ENCODE data around the gene SEMA4D.
"Not testable (repeated sequence)": the region's sequence is repeated elsewhere in the genome, so short reads cannot be mapped to it uniquely, and the experiment has no call there.

SEMA4D gene

DNA sequence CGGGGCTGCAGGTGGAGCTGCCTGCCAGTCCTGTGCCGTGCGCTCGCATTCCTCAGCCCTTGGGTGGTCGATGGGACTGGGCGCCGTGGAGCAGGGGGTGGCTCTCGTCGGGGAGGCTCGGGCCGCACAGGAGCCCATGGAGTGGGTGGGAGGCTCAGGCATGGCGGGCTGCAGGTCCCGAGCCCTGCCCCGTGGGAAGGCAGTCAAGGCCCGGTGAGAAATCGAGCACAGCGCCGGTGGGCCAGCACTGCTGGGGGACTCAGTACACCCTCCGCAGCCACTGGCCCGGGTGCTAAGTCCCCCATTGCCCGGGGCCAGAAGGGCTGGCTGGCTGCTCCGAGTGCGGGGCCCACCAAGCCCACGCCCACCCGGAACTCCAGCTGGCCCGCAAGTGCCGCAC is 17.5 kb downstream of the SEMA4D start:
- not testable (repeated sequence) for DNase-seq

DNA sequence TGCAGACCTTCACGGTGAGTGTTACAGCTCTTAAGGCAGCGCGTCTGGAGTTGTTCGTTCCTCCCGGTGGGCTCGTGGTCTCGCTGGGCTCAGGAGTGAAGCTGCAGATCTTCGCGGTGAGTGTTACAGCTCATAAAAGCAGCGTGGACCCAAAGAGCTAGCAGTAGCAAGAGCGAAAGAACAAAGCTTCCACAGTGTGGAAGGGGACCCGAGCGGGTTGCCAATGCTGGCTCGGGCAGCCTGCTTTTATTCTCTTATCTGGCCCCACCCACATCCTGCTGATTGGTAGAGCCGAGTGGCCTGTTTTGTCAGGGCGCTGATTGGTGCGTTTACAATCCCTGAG is 18.3 kb downstream of the SEMA4D start:
- DNase-seq: not testable (repeated sequence)

DNA sequence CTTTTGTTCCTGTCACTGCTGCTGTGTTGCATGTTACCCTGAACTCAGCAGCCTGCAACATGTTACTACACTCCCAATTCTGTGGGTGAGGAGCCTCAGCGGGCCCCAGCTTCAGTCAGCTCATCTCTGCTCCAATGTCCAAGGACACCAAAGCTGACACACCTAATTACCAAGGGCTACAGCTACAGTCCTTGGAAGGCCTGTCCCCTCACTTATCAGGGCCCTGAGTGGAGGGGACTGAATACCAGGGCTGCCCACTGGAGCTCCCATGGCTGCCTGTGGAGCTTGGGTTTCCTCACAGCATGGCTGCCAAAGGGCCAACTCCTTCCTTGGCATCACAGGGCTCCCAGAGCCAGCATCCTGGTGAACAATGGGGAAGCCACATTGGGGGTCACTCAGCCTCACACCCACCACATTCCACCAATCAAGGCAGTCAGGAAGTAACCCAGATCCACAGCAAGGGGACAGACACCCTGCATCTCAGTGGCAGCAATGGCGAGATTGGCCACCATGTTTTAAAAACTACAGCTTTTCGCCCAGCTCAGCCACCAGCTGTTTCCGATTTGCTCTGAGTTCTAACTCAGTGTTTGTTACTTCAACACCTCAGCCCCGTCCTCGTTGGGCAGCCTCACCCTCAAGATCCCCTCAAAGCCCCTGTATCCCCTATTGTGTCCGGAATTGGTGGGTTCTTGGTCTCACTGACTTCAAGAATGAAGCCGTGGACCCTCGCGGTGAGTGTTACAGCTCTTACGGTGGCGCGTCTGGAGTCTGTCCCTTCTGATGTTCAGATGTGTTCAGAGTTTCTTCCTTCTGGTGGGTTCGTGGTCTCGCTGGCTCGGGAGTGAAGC is 18.9 kb downstream of the SEMA4D start:
- DNase-seq: no peak

DNA sequence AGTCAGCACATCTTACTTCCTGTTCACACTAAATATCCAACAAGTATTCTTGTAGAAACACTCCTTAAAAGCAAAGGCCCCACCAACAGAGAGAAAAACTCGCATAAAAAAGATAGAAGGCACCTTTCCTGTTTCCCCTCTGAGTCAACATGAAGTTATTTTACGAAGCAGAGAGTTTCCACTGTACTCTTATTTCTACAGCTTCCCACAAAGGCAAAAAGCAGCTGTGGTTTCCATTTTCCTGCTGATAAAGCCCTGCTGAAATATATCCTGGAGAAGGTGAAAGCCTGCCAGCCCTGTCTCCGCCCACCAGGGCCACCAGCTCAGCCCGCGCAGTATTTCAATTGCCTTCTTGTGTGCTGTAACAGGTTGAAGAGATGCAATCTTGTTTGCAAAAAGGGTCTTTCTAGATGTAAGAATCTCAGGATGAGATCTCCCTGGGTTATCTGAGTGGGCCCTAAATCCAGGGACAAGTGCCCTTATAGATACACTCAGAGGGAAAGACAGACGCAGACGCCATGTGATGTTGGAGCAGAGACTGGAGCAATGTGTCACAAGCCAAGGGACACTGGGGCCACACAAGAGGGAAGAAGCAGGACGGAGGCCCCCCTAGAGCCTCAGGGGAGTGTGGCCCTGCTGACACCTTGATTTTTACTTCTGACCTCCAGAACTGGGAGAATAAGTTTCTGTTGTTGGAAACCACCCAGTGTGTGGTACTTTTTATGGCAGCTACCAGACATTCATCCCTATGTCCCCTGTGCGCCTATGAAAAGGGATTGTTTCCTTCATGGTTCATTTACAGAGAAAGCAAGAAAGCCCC is 19.9 kb downstream of the SEMA4D start:
- DNase-seq: peak; percentile 66

DNA sequence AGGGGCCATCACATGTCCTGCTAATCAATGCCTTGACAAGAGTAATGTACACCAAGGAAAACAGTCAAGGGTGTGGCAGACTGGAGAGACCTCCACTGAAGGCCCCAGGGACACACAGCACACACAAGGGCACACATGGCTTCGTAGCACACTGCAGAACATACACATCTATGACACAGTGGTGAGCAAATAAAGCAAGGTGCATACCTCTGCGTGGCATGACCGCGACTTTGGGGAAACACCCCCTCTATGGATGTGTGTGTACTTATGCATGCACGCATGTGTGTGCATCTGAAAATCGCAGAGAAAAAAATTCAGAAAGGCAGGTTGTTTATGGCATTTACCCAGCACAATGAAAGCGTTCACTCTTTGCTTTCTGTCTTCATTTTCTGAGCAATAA is 20.5 kb downstream of the SEMA4D start:
- DNase-seq: peak; percentile 76

DNA sequence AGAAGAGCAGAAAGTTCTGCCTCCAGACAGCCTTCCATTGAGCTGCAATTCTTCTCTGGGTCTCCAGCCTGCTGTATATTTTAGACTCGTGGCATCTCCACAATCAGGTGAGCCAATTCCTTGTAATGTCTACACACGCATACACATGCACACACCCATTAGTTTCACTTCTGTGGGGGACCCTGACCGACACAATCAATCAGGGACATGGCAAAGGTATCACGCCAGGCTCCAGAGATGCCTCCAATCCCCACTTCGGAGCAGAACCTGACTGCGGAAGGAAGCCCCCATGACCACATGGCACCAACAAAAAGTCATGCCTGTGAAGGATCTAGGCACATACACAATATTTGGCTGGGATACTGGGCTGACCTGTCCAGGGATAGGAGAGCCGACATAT is 21.4 kb downstream of the SEMA4D start:
- no peak for DNase-seq

DNA sequence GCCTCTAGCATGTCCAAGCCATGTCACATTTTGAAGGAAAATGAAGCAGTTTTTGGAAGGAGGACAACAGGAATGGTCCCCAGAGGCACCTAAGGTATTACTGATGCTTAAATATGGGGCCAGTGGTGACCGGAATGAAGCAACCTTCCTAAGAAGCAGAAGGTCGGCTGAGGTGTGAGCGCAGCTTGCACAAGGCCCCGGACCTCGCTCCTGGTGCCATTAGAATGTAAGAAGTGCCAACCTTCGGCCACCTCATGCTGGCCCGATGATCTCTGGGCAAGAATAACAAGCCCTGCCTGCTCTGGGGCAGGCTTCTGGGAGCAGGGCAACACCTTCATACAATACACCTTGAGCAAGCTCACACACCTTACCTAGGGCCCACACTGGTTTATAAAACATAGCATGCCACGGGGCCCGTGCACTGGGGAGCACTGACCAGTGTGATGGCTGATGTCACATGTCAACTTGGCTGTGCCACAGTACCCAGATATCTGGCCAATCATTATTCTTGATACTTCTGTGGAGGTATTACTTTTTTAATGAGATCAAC is 21.9 kb downstream of the SEMA4D start:
- DNase-seq: no peak

DNA sequence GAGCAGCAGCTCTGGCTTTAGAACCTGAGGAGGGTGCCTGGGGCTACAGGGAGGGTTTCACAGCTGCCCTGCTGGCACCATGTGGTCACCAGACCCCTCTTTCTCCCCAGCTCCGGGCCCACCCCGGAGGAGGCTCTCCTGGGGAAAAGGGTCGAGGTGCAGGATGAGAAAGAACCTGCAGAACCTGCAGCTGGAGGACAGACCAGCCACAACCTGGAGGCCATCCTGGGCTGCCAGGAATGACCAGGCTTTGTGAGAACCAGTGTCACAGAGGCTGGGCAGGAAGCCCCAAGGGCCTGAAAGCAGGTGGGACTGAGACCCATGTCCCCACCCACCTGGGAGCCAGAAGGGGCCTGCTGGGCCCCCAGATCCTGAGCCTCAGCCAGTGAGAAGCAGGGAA is 23.0 kb downstream of the SEMA4D start:
- no peak for DNase-seq

DNA sequence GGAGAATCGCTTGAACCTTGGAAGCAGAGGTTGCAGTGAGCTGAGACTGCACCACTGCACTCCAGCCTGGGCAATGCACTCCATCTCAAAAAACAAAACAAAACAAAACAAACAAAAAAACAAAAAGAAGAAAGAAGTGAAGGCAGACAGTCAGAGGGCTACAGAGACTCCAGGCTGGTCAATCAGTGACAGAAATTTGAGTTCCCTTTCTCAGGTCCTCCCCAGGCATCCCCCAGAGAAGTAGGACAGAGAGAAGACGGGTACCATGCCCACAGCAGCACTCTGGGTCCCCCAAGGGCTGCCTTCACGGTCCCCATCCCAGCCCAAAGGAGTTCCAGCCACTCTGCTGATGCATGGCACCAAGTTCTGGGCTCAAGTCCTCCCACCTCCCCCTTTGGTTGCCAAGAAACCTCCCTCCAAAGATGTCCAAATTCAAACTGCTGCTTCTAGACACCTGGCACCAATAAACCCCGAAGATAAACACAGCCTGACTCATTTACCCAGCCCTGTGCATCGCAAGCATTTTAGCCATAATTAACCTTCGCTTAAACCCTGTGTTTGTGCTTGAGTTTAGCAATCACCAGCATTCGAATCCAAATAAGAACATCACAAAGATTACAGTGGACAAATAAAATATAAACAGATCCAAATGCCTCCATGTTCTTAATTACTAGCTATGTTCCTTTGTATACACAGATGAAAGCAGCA is 24.0 kb downstream of the SEMA4D start:
- no peak for DNase-seq

DNA sequence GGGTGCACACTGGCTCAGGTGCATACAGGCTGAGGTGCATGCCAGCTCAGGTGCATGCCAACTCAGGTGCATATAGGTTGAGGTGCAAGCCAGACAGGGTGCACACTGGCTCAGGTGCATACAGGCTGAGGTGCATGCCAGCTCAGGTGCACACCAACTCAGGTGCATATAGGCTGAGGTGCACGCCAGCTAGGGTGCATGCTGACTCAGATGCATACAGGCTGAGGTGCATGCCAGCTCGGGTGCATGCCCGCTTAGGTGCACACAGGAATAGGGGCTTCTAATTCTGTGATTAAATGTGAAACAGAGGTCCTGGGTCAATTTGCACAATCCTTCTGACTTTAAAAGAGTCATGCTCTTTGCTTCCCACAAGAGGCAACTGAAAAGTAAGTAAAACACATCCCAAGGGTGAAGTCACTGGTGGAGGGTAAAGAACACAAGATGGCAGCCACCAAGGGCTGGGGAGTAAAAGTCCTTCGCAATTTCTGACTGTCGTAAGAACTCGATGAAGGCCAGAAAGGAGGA is 26.1 kb downstream of the SEMA4D start:
- DNase-seq: not testable (repeated sequence)

DNA sequence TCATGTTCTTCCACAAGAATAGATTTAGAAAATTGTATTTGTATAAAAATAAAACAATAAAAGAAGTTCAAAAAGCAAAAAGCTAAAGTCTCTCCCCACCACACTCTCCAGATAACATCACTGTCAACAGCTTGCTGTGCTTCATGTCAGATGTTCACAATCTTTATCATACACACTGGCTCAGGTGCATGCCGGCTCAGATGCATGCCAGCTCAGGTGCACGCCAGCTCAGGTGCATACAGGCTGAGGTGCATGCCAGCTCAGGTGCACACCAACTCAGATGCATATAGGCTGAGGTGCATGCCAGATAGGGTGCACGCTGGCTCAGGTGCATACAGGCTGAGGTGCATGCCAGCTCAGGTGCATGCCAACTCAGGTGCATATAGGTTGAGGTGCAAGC is 26.5 kb downstream of the SEMA4D start:
- no peak for DNase-seq

DNA sequence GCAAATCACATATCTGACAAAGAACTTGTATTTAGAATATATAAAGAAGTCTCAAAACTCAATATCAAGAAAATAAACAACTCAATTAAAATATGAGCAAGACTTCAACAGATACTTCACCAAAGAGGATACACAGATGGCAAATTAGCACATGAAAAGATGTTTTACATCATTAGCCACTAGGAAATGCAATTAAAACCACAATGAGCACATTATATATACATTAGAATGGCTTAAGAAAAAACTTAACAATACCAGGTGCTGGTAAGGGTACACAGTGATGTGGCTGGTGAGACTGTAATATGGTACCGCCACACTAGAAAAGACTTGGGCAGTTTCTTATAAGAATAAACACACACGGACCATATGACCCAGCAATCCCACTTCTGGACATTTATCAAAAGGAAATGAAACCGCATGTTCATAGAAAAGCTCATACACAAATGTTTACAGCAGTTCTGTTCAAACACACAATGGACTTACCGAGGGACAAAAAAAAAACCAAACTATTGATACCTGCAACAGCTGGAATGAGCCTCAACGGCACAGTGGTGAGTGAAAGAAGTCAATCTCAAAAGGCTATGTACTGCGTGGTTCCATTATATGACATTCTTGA is 27.6 kb downstream of the SEMA4D start:
- DNase-seq: no peak

DNA sequence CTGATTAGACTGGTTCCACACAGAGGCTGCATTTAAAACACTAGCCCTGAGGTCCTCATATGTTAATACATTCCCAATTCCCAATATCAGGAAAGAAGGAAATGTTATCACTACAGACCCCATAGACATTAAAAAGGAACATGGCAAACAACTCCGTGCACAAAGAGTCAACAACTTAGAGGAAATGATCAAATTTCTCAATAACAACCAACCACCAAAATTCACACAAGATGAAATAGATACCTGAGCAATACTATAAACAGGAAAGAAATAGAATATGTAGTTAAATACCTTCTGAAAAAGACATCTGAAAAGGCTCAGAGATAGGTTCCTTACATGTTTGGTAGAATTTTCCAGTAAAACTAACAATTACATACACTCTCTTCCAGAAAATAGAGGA is 28.9 kb downstream of the SEMA4D start:
- DNase-seq: no peak

DNA sequence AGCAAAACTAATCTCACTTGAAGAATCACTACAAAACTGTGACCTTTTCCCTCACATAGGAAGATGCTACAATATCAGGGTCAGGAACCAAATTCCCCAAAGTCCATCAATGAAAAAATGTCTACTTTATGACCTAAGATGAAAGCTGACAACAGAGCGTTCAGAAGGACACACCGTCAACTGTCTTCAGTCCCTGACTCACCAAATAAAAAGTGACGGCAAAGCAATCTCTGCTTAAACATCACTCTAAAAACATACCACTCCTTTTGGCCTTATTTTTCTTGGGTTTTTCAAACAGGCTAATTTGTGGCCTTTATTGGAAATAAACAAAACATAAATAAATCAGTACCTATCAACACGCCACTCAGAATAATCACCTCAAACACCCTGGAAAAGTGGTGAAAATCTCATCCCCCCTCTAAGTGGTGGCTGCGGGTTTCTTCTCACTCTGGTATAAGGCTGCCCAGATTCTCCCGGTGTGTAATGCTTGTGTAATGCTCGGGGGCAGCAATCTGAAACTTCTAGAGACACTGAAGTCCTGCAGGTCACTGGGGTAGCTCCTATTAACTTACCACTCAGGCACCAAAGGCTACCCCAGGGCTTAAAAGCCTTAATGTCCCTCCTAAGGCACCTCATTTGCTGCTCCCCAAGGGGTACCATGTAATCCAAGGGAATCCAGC is 29.5 kb downstream of the SEMA4D start:
- no peak for DNase-seq

DNA sequence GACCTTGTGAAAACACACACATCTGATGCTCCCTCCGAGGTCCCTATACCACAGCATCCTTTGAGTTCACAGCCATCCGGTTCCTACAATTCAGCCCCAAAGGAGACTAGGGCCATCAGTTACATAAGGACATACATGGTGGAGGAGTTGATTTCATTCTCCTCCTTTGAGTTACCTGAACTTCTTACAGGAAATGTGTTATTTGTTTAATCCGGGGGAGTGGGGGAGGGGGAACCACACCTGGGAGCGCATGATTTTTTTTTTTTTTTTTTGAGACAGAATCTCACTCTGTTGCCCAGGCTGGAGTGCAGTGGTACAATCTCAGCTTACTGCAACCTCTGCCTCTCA is 30.7 kb downstream of the SEMA4D start:
- no peak for DNase-seq

DNA sequence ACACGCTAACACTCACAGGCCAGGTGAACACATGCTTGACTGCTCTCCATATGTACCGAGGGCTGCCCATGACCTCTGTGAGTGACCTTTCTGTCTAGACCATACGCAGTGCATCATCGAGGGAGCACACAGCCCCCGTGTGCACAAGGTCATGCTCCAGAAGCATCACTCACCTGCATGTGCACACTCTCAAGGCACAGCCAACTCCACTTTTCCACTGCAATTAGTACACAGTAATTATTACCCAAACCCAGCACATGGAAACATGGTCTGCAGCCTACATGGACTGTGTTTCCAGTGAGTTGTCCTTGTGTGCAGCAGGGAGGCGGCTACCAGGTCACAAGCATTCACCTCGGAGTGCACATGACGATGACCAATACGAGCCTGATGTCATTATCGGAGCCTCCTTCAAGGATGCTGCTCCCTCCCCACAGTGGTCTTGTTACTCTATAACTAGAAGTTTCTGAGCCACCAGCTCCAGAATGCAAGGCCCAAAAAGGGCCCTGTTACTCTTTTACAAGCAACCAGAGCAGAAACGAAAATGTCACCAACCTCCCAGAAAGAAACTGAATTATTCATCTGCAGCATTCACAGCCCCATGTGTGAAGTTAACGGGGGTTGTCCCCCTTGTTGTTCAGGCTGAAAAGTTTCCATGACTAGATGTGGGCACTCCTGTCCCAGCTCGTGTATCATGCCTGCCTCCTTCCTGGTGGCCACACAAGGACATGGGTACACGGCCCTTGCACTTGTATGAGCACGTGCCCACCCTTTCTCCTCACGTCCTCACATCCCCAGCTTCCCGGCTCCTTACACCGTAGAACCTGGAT is 31.2 kb downstream of the SEMA4D start:
- peak; percentile 73 for DNase-seq

DNA sequence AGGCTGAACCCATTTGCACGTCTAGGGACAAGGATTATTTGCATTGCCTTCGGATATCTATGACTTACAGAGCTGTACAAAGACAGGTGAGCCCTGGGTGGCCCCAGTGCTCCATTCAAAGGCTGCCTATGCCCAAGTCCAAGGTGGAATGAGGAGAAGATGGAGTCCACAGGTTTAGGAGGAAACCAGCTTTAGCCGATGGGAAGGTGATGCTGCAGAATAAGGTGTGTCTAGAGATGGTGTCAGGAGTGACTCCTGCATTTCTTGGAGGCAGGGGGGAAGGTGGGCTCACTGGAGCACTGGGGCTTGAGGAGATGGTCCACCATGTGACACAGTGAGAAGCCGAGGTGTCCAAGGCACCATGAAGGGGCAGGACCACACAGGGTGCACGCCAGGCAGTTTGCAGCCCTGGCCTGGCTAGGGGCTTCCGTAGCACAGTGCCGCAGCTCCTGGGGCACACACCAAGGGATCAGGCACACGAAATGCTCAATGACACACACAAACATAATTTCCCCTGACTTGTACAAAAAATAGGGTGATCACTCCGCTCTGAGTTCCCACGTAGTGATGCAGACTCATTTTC is 32.1 kb downstream of the SEMA4D start:
- no peak for DNase-seq

DNA sequence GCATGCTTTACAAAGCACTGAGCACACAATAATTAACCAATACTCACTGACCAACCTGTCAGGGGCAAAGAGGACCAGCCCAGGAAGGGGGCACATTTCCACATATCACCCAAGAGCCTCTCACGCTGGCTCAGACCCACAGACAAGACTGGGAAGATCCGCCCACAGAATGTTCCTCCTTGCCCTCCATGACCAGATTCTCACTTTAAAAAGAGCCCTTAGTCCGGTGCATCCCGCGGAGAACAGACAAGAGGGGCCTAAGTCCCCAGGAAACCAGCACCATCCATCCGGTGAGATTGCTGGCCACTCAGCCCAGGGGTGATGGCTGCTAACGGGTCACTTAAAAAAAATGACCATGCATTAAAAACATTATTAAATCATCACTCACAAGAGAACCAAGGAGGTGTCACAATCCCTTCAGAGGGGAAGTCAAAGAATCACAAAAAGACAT is 32.9 kb downstream of the SEMA4D start:
- DNase-seq: no peak

DNA sequence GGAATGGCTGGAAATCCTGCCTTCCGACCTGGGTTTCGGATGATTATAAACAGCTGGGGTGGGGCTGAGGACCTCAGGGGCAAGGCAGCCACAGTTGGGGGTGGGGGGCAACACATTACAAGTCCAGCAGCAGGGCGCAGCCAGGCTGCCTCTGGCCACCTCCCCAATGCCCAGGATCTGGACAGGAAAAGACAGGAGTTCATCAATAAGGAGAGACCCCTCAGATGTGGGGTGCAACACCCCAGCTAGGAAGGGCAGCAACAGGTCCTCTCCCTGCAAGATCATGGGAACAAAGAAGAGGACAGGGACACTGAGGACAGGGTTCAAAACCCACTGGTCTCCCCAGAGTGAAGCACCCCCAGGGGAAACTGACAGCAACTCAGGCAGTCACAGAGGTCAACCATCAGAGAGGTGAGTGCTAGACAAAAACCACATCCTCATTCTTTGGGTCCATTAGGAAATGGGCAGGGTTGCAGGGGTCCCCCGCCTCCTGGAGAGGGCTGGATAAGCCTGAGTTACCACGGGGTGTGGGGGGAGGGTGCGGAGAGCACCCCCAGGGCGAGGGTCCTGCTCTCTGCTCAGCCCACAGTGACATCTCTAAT is 33.5 kb downstream of the SEMA4D start:
- no peak for DNase-seq
